Fibroblast of the aortic adventitia (primary cell): Measurements from ENCODE around the gene SLC6A11. TPM values are rescaled to one million over a fixed set of nuclear protein-coding genes. Genes with fewer than 3 reads are reported as not detected.

Experiments
- DNase-seq: peaks from one replicate; pipeline ENCODE4 v3.0.0-alpha.2; 2010; ENCODE audit warnings: low read depth
- H3K4me3 ChIP-seq: 2 replicates; pipeline ENCODE4 v1.5.1; 2011; ENCODE audit warnings: low read depth, mild to moderate bottlenecking, control low read depth, low read length, moderate library complexity
- CTCF ChIP-seq: IDR thresholded peaks from 2 replicates; pipeline ENCODE4 v1.5.1; 2011; ENCODE audit warnings: mild to moderate bottlenecking, low read length, control low read depth, inconsistent platforms; ENCODE audit not compliant: insufficient read depth
- total RNA-seq: library from RNA; depleted of rRNA; stranded (reverse); fragments of >200 nt; gene quantifications from 2 replicates; pipeline ENCODE4 v1.2.3, GENCODE V29; 2012; ENCODE audit warnings: low replicate concordance

SLC6A11 gene
- total RNA-seq, 1 donor = not detected

GRCh38 chr3:10975695-10976234 is 159.7 kb downstream of the SLC6A11 start:
- no peak for DNase-seq
- TF ChIP-seq CTCF = no peak
- H3K4me3 ChIP-seq = no peak overlapping the region

- no peak overlapping the region for H3K4me3 ChIP-seq
- no peak for TF ChIP-seq CTCF
- DNase-seq = no peak
Measured at GRCh38 chr3:10976770-10977169, 160.7 kb downstream of the SLC6A11 start.

GRCh38 chr3:10977892-10978510 is 162.0 kb downstream of the SLC6A11 start:
- no peak overlapping the region for H3K4me3 ChIP-seq
- DNase-seq = no peak
- TF ChIP-seq CTCF = no peak

GRCh38 chr3:10978956-10979355 is 162.9 kb downstream of the SLC6A11 start:
- DNase-seq = no peak
- no peak overlapping the region for H3K4me3 ChIP-seq
- no peak for TF ChIP-seq CTCF

- H3K4me3 ChIP-seq = no peak overlapping the region
- no peak for DNase-seq
- no peak for TF ChIP-seq CTCF
Measured at GRCh38 chr3:10980312-10980711, 164.3 kb downstream of the SLC6A11 start.

- no peak for DNase-seq
- no peak for TF ChIP-seq CTCF
- no peak overlapping the region for H3K4me3 ChIP-seq
Measured at GRCh38 chr3:10981031-10981430, 165.0 kb downstream of the SLC6A11 start.

- peak; percentile 13 for DNase-seq
- no peak for TF ChIP-seq CTCF
Measured at GRCh38 chr3:10981961-10982360, 165.9 kb downstream of the SLC6A11 start.

More at GRCh38 chr3:10981961-10982360, 165.9 kb downstream of the SLC6A11 start:
- H3K4me3 ChIP-seq = no peak overlapping the region
